Measurements from ENCODE around the gene ETFA.

The ETFA gene

DNA sequence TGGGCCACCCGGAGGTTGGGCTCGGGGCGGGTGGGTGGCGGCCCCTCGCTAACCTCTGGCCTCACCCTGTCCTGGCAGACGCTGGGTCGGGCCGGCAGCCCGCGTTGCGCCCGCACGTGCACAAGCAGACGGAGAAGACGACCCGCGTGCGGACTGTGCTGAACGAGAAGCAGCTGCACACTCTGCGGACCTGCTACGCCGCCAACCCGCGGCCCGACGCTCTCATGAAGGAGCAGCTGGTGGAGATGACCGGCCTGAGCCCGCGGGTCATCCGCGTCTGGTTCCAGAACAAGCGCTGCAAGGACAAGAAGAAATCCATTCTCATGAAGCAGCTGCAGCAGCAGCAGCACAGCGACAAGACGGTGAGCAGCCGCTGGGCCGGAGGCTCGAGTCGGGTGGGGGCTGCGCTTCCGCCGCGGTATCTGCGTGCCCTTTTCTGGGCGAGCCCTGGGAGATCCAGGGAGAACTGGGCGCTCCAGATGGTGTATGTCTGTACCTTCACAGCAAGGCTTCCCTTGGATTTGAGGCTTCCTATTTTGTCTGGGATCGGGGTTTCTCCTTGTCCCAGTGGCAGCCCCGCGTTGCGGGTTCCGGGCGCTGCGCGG lies 29.0 kb upstream of the ETFA start:
- DNase-seq (ENCODE audit: low spot score): no peak

- DNase-seq (ENCODE audit: low spot score): no peak
Observed at GRCh38 chr15:76339305-76340197, 28.3 kb upstream of the ETFA start.

DNA sequence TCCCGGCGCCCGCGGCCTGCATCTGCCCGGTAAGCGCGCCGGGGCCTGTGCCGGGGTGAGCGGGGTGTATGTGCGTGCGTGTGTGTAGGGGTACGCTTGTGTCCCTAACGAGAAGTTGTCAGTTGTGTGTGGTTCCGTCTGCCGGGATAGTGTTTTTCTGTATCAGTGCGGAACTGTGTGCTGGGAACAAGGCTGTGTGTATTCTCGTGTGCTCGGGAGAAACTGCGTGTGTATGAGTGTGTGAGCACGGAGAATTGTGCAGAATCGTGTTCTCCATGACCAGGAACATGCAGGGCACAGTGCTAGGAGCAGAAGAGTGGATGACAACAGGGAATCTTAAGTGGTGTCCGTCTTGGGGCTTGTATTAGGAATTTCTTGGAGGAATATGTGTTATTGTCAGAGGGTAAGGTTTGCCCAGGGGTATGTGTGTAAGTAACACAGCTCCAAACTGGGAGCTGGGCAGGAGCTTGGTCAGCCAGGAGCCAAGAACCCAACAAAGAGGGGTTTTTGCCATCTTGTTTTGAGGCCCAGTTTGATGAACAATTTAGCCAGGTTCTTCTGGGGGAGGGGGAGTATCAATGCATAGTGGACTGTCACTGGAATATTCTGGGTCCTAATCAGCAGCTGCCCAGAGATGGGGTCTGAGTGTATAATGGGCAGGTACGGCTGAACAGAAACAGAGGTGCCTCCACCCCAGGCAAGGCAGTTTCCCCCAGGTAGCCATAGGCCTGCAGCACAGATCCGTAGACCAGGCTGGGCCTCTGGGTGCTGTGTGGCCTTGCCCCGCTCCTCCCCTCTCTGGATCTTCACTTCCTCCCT lies 27.4 kb upstream of the ETFA start:
- no peak for DNase-seq (ENCODE audit: low spot score)

DNA sequence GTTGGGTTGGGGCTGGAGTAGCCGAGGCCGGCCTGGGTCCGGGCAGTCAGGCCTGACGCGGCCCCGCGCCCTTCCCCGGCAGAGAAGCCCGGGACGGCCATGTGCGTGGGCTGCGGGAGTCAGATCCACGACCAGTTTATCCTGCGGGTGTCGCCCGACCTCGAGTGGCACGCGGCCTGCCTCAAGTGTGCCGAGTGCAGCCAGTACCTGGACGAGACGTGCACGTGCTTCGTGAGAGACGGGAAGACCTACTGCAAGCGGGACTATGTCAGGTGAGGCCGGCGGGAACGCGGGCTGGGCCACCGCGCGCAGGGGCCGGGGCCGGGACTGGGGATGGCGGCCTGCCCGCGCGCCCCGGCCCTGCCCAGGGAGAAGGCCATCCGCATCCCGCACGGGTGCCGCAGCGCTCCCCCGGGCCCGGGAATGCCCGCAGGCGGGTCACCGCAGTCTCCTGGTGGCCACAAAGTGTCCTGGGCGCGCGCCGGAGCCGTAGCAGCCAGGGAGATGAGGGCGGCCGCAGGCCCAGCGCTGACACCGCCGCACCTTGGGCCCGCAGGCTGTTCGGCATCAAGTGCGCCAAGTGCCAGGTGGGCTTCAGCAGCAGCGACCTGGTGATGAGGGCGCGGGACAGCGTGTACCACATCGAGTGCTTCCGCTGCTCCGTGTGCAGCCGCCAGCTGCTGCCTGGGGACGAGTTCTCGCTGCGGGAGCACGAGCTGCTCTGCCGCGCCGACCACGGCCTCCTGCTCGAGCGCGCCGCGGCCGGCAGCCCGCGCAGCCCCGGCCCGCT lies 26.6 kb upstream of the ETFA start:
- DNase-seq (ENCODE audit: low spot score): no peak

DNA sequence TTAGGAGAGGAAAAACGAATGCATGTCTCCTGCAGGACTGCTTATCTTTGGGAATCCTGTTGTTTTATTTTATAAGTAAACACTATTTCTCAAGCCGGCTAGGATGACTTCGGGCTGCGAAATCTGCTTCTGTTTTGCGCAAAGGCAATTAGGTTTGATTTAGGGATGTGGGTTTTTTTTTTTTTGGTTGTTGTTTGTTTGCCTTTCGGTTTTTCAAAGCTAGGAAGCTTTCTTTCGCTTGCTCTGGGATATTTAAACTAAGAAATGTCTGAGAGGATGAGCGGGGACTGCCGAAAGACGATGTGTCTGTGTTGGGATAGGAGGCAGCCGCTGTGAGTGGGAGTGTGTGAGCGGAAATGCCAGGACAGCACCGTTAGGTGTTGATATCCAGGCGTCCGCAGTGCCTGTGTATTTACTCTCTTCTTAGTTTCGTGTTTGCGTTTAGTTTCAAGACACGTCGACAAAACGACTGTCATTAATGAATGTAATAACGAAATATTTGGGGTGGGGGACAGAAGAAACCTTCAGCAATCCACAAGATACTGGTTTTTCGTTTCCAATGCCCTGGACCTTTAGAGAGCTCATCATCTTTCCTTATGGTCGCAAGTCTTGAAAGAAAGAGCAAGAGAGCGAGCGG lies 25.9 kb upstream of the ETFA start:
- peak; percentile 29 for DNase-seq (ENCODE audit: low spot score)

- peak; percentile 68 for DNase-seq (ENCODE audit: low spot score)
Observed at GRCh38 chr15:76336254-76337058, 25.2 kb upstream of the ETFA start, which contains the start of gene ISL2. Gene ISL2 (plus strand): TSS chr15:76336773. CDS start chr15:76336884, 111 bp downstream.

DNA sequence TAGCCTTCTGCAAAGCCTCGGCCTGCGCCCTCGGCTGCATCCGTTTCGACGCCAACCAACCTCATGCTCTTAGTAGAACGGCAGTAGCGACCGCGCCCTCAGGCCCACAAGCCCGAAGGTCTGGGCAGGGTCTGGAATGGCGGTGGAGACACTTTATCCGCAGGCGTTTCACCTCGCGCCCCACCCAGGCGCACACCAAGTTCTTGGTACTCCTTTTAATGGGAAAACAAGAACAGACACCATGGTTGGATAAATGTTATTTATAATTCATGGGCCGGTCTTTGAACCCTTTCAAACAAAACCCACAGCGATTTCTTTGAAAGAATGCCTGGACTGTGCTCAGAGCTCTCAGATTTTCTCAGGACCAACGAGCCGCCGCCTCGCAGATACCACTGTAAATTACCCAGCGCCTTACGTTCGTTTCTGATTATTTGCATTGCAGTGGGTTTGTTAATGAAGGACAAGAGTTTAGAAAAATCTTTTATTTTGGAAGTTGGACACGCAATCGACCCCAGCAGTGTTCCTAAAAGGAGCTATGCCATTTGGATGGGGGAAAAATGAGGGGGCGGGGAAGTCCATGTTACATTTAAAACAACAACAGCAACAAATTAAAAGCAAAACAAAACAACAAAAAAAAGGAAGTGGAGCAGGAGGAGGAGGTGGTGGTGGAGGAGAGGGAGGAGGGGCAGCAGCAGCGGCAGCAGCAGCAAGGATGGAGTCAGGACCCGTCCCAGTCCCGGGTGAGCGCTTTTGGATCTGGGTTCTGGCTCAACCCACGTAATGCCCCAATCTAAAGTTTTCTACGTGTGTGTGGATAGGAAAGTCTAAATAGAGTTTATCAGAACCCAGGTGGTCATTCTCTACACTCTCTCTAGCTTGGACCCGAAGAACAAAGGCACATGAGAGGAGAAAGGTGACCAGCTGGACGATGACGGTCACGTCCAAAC lies 24.3 kb upstream of the ETFA start:
- no peak for DNase-seq (ENCODE audit: low spot score)

DNA sequence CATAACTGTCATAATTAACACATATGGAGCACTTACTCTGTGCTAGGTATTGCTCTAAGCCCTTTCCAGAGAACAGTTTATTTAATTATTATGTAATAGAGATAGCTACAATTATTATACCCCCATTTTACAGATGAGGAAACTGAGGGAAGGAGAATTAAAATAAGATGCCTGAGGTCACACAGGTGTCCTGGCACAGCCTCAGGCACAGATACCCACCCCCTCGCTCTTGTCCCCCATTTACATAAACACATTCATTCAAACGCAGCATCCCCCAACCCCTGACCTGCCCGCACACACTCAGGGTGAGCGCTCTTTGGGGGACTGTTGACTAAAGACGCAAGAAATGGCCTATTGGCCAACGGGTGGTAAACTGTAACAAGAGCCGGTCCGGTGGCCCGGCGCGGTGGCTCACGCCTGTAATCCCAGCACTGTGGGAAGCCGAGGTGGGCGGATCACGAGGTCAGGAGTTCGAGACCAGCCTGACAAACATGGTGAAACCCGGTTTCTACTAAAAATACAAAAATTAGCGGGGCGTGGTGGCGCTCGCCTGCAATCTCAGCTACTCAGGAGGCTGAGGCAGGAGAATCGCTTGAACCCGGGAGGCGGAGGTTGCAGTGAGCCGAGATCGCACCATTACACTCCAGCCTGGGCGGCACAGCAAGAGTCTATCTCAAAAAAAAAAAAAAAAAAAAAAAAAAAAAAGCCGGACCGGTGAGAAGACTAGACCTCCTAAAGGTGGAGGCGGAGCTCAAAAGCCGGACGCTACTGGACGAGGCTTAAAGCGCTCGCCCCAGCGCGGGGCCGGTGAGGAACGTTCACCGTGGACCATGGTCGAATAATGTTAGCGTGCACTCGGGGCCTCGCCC lies 23.4 kb upstream of the ETFA start:
- DNase-seq (ENCODE audit: low spot score): no peak

DNA sequence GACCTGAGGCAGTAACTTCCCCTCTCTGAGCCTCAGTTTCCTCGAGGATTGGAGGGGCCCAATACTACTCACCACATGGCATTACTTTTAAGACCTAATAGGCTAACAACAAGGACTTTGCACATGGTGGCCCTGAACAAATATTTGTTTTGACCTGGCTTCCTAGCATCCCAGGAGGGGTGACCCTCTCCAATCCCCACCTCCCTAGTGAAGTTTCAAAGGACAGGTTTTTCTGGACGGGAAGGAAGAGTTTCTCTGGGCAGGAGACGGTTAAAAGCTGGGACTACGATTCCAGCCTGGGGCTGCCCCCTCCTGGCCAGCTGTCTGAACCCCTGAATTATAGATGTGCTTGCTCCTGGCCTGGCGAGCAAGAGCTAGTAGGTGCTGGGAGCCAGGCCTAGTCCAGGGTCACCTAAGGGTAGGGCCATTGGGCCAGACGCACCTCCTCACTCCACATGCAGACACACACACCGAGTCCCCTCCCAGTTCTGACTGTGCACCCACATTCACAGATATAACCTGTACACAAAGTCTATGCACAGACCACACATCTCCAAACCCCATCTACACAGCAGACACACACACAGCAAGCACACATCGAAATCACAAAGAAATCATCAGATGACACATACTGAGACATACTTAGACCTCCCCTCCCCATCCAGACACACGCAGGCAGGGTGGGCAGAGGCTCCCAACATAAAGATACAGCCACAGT lies 22.6 kb upstream of the ETFA start:
- no peak for DNase-seq (ENCODE audit: low spot score)

DNA sequence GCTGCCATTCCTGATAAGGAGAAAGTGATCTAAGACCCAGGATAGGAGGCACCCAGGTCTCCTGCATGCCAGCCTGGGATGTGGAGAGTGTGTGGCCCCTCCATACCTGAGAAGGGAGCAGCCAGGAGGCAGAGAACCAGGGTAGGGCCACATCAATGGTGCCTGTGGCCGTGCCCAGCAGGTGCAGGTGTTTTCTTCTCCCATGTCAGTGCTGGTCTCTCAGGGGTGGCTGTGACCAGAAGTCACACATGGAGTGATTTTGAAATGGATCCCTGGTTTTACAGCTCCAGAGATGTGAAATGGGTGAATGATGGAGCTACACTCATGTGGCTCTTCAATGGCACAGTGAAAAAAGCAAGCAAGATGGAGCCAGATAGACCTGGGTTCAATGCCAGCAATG lies 22.0 kb upstream of the ETFA start:
- no peak for DNase-seq (ENCODE audit: low spot score)

DNA sequence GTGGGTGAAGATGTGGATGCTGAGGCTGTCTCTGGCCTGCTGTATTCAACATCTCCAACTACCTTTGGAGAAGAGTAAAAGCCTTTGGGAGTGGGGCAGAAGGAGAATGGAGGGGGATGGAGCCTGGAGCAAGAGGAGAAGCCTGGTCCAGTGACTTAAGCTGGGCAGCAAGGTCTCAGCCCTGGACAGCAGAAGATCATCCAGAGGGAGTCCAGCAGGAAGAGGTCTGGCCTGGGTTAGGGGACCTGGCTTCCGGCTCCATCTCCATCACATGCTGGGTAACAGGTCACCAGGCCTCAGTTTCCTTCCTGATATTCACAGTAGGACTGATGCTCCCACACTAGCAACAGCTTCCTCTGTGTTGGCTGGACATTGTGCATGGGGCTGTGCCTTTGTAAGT lies 21.5 kb upstream of the ETFA start:
- no peak for DNase-seq (ENCODE audit: low spot score)

GRCh38 chr15:76330080-76330680 lies 18.9 kb upstream of the ETFA start:
- DNase-seq (ENCODE audit: low spot score): peak; percentile 13

GRCh38 chr15:76328958-76329357 lies 17.7 kb upstream of the ETFA start:
- DNase-seq (ENCODE audit: low spot score): peak; percentile 18

DNA sequence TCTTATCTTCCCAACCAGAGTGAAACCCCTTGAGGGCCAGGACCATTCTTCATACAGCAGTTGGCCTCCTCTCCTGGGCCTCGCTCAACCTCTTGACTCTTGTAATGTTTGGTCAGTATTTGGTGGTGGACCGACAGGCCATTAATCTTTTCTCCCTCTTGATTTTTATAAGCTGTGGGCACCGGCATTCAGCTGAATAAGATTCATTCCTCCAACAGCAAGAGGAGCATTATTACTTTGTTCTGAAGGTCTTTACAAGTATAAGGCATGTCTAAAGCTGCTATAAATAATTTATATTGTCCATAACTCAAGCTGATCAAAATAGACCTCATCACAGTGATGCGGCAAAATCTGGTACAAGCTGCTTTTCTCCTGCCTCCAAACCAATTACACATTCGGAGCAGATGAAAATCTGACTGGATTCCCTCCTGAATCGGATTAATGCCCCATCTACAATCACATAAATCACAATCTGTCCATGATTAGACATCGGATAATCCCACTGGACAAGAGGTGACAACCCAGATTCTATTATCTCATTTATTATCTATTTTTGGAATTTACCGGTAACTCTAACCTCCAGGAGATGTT lies 16.9 kb upstream of the ETFA start:
- no peak for DNase-seq (ENCODE audit: low spot score)

DNA sequence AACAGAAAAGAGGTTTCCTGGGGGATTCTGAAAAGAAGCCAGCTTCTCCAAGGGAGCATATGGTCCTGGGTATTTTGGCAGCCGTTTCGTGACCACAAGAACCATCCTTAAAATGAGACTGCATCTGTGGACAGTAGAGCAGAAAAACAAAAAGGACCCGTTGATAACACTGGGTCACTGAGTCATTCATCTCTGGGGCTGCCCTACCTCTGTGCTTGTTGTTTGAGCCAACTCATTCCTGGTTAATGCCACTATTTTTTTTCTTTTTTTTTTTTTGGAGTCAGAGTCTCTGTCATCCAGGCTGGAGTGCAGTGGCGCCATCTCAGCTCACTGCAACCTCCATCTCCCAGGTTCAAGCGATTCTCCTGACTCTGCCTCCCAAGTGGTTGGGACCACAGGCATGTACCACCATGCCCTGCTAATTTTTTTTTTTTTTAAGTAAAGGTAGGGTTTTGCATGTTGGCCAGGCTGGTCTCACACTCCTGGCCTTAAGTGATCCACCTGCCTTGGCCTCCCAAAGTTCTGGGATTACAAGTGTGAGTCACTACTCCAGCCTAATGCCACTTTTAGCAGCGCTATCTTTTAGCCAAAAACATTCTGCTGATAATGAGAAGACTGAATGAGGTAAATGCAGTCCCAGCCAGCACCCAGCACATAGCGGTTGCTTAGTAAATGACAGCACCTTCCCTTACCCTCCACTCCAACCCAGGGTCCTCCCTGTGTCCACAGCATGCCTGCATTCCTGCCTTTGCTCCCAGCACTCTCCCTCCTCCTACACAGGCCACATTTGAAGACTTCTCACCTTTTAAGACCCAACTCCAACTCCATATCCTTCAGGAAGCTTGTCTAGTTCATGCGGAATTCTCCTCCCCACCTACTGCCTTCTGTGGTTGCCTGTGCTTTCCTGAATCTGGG lies 16.2 kb upstream of the ETFA start:
- peak; percentile 13 for DNase-seq (ENCODE audit: low spot score)

DNA sequence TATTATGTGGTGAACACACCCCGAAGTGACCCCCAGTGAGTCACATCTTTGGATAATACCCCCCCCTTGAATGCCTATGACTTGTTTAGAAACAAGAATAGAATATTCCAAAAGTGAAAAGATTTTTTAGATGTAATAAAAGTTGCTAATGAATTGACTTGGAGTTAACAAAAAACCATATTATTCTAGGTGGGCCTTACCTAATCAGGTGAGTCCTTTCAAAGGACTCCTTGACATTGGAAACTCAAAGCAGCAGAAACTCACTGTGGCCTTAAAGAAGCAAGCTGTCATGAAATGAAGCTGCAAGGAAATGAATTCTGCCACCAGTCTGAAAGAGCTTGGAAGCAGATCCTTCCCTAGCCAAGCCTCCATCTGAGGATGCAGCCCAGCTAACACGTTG lies 14.4 kb upstream of the ETFA start:
- no peak for DNase-seq (ENCODE audit: low spot score)

All from COLO829 (cell line).